AG09309 (cell line): ENCODE data around the gene KIF25.
"Not testable (repeated sequence)": the region's sequence is repeated elsewhere in the genome, so short reads cannot be mapped to it uniquely, and the experiment has no call there.

ENCODE experiments used
- DNase-seq: peaks from one replicate; pipeline ENCODE4 v3.0.0-alpha.2; 2010; ENCODE audit warnings: low read depth
- H3K4me3 ChIP-seq: 2 replicates; pipeline ENCODE4 v1.5.1; 2011; ENCODE audit warnings: mild to moderate bottlenecking, low read depth, low read length, moderate library complexity; ENCODE audit not compliant: control insufficient read depth
- CTCF ChIP-seq: IDR thresholded peaks from 2 replicates; pipeline ENCODE4 v1.5.1; 2011; ENCODE audit warnings: mild to moderate bottlenecking, low read depth, low read length, inconsistent platforms; ENCODE audit not compliant: insufficient read depth, control insufficient read depth; ENCODE audit errors: missing control alignments

The KIF25 gene

DNA sequence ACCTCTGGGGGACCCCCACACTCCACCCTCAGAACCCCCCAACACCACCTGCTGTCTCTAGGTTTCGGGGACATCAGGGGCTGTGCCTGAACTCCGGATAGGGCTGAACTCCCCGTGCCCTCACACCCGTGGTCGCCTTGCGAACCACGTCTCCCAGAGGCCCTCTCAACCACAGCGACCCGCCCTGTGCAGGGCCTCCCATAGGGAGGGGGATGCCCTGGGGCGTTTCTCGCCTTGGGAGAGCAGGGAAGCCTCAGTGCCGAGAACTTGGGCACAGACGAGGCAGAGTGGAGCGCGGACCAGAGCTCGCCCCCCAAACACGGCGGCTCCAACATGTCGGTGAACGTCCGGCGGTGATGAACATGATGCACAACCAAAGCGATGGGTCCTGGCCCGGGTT lies 74.8 kb downstream of the KIF25 start:
- H3K4me3 ChIP-seq = no peak overlapping the region
- TF ChIP-seq CTCF = no peak
- DNase-seq = no peak

DNA sequence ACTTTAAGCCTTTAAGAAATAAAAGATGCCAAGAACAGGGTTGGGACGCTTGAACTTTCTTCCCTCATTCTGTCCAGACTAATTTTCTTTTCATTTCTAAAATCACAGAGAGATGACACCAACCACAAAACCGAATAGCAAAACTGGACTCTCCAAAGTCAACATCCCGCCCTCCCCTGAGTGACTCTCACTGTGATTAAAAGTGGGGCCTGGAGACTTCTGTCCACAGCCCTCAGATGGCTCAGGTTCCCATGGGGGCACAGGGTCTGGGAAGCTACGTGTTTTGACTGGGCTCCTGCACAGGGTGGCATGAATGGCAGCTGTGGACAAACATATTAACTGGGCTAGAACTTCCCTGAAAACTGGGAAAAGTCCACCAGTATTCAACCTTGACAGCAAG lies 75.3 kb downstream of the KIF25 start:
- no peak overlapping the region for H3K4me3 ChIP-seq
- TF ChIP-seq CTCF = no peak
- DNase-seq = no peak

GRCh38 chr6:168073937-168074730 lies 76.7 kb downstream of the KIF25 start:
- H3K4me3 ChIP-seq = no peak overlapping the region
- no peak for TF ChIP-seq CTCF
- DNase-seq = no peak

DNA sequence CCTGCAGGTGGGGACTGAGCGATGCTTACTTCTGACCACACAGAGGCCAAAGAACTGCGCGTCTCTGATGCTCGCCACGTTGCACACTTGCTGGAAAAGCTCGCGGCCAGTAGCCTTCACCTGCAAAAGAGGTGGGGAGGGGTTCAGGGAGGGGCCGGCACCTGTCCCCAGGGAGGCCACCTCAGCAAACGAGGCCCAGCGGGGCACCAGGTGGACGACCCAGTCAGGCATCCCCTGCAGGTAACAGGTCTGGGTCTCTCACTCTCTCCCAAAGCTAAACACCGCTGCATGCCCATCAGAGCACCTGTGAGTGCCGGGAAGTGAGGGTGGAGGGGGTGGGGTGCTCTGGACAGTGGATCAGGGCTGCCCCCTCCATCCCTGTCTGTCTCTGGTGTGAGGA lies 77.7 kb downstream of the KIF25 start:
- TF ChIP-seq CTCF = no peak
- H3K4me3 ChIP-seq = no peak overlapping the region
- DNase-seq = no peak

- H3K4me3 ChIP-seq = no peak overlapping the region
- no peak for DNase-seq
- TF ChIP-seq CTCF = no peak
These were observed 78.3 kb downstream of the KIF25 start for GRCh38 chr6:168075787-168076202.

GRCh38 chr6:168077401-168077800 lies 79.9 kb downstream of the KIF25 start:
- not testable (repeated sequence) for H3K4me3 ChIP-seq, DNase-seq

GRCh38 chr6:168078175-168078942 lies 80.9 kb downstream of the KIF25 start:
- no peak for DNase-seq
- no peak overlapping the region for H3K4me3 ChIP-seq
- TF ChIP-seq CTCF = no peak
